Endothelial cell of umbilical vein (primary cell): ENCODE results near the gene AP3M1. TPM values are rescaled to one million over a fixed set of nuclear protein-coding genes. Genes with fewer than 3 reads are reported as not detected.

Experiments
- Bru-seq: library from RNA; stranded (reverse); fragments of 400-500 nt; gene quantifications from one replicate; lab custom pipeline; 2021; lab: Mats Ljungman, UMichigan
- BruChase-seq, 2 experiments: library from RNA; stranded (reverse); fragments of 400-500 nt; gene quantifications; one replicate each; lab custom pipeline; 2021; lab: Mats Ljungman, UMichigan
- BruUV-seq: library from RNA; stranded (reverse); fragments of 400-500 nt; replicated peaks from 2 replicates; lab custom pipeline; 2021; lab: Mats Ljungman, UMichigan
- CTCF ChIA-PET: fragments of 300-600, 350-600 bp; sonication (Branson Sonifier 250); formaldehyde crosslinking; loops from one replicate; lab custom pipeline; 2021; ENCODE audit warnings: antibody characterized with exemption, inconsistent platforms; lab: Charles Lee
- POLR2A ChIA-PET: fragments of 300-600, 350-600 bp; sonication (Branson Sonifier 250); formaldehyde crosslinking; loops from one replicate; lab custom pipeline; 2021; ENCODE audit warnings: antibody characterized with exemption, inconsistent platforms; lab: Charles Lee
- DNase-seq: peaks from one replicate; pipeline ENCODE4 v3.0.0-alpha.2; 2011; ENCODE audit warnings: low read depth, low spot score
- FAIRE-seq: peaks from 2 replicates; lab custom pipeline; 2011; peaks lifted over from hg19 to GRCh38; lab: Jason Lieb, UNC
- H2AFZ ChIP-seq: 2 replicates; pipeline ENCODE4 v1.6.0; 2012; ENCODE audit warnings: low read depth, low read length, control low read depth, inconsistent platforms
- H3K27ac ChIP-seq: 2 replicates; pipeline ENCODE4 v1.5.1; 2011; ENCODE audit warnings: low read depth, mild to moderate bottlenecking, control low read depth, low read length, moderate library complexity; ENCODE audit not compliant: insufficient read depth
- H3K27me3 ChIP-seq, 2 experiments: 2 replicates each; pipeline versions ENCODE4 v1.6.0 to v1.6.1; 2011; ENCODE audit warnings: low read length in 2 of 2, mixed read lengths in 1 of 2; ENCODE audit not compliant: control insufficient read depth in 2 of 2, insufficient read depth in 2 of 2
- H3K36me3 ChIP-seq, 2 experiments: 2 replicates in 1 of 2; 3 replicates in 1 of 2; pipeline ENCODE4 v1.5.1; 2011; ENCODE audit warnings: low read length in 2 of 2, mild to moderate bottlenecking in 1 of 2, moderate library complexity in 1 of 2; ENCODE audit not compliant: control insufficient read depth in 2 of 2, insufficient read depth in 2 of 2; ENCODE audit errors: extremely low read depth in 1 of 2
- H3K4me1 ChIP-seq: 3 replicates; pipeline ENCODE4 v1.5.1; 2011; ENCODE audit warnings: mild to moderate bottlenecking, low read length; ENCODE audit not compliant: control insufficient read depth, insufficient read depth; ENCODE audit errors: extremely low read depth
- H3K4me2 ChIP-seq: 2 replicates; pipeline ENCODE4 v1.6.1; 2011; ENCODE audit warnings: low read length, control low read depth, mixed read lengths; ENCODE audit not compliant: insufficient read depth
- H3K4me3 ChIP-seq, 3 experiments: fragments of 200-600 bp in 1 of 3; sonication (generic), shearing (Covaris generic) in 1 of 3; replicated peaks in 1 of 3; 2 replicates each; pipeline ENCODE4 v1.5.1; 2011 to 2016; ENCODE audit warnings: control low read depth in 3 of 3, low read length in 3 of 3, mild to moderate bottlenecking in 2 of 3, inconsistent platforms in 1 of 3, low read depth in 1 of 3, moderate library complexity in 1 of 3; ENCODE audit not compliant: insufficient read depth in 1 of 3
- H3K79me2 ChIP-seq: 2 replicates; pipeline ENCODE4 v1.6.0; 2012; ENCODE audit warnings: low read length, inconsistent platforms; ENCODE audit not compliant: control insufficient read depth, insufficient read depth
- H3K9ac ChIP-seq: replicated peaks from 2 replicates; pipeline ENCODE3; 2011; ENCODE audit warnings: low read length, control low read depth; ENCODE audit not compliant: insufficient read depth; ENCODE audit errors: extremely low read depth
- H3K9me1 ChIP-seq: replicated peaks from 3 replicates; pipeline ENCODE4 v1.6.0; 2011; ENCODE audit warnings: mild to moderate bottlenecking, low read length; ENCODE audit not compliant: control insufficient read depth, insufficient read depth; ENCODE audit errors: extremely low read depth
- H3K9me3 ChIP-seq: replicated peaks from 2 replicates; pipeline ENCODE4 v1.5.1; 2012; ENCODE audit warnings: low read length, inconsistent platforms; ENCODE audit not compliant: control insufficient read depth, insufficient read depth
- H4K20me1 ChIP-seq: replicated peaks from 2 replicates; pipeline ENCODE3; 2011; ENCODE audit warnings: mild to moderate bottlenecking, low read length; ENCODE audit not compliant: control insufficient read depth, insufficient read depth; ENCODE audit errors: extremely low read depth
- FOS ChIP-seq: IDR thresholded peaks from 2 replicates; pipeline ENCODE4 v1.6.1; 2011; ENCODE audit warnings: mild to moderate bottlenecking, low read length, moderate library complexity, borderline replicate concordance; ENCODE audit not compliant: insufficient read depth
- POLR2AphosphoS5 ChIP-seq: IDR thresholded peaks from 2 replicates; pipeline ENCODE4 v1.6.1; 2012; ENCODE audit warnings: low read depth, mild to moderate bottlenecking, control low read depth, low read length, moderate library complexity; ENCODE audit not compliant: insufficient read depth
- dilution Hi-C: fragments of 300-500 bp; cut with MboI; formaldehyde crosslinking; loops from one replicate; pipeline ENCODE4 v1.15.0; 2019; ENCODE audit warnings: low sequenced_read_pairs; ENCODE audit not compliant: extremely low pct_ligation_motif_present
- intact Hi-C: fragments of 100-400 bp; cut with micrococcal nuclease; formaldehyde crosslinking; loops from one replicate; pipeline ENCODE4 v1.10.0; 2022
- long read RNA-seq: library from polyadenylated mRNA; stranded (forward); transcript quantifications from one replicate; pipeline ENCODE4 v2.0.0, GENCODE V29; 2021
- polyA minus RNA-seq, 3 experiments: library from RNA; depleted of rRNA, polyadenylated mRNA; stranded (reverse); fragments of >200 nt; gene quantifications; 1 replicate in 1 of 3; 2 replicates in 2 of 3; pipeline ENCODE4 v1.2.3, GENCODE V29; 2011
- polyA plus RNA-seq, 4 experiments: library from polyadenylated mRNA; depleted of rRNA in 3 of 4; stranded (reverse) in 3 of 4; unstranded in 1 of 4; fragments of >200 nt; gene quantifications; 2 replicates each; pipeline versions ENCODE4 v1.2.1 to v1.2.3, GENCODE V29; 2011 to 2012; ENCODE audit warnings: missing spikeins in 1 of 4
- total RNA-seq: library from RNA; stranded (reverse); gene quantifications from 2 replicates; pipeline ENCODE4 v1.2.3, GENCODE V29; 2021

AP3M1 gene, protein sequence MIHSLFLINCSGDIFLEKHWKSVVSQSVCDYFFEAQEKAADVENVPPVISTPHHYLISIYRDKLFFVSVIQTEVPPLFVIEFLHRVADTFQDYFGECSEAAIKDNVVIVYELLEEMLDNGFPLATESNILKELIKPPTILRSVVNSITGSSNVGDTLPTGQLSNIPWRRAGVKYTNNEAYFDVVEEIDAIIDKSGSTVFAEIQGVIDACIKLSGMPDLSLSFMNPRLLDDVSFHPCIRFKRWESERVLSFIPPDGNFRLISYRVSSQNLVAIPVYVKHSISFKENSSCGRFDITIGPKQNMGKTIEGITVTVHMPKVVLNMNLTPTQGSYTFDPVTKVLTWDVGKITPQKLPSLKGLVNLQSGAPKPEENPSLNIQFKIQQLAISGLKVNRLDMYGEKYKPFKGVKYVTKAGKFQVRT
- total RNA-seq (52.9 and 58.8 TPM in 2 replicates), polyA plus RNA-seq (28.6 and 34.0 TPM in 2 replicates), polyA minus RNA-seq (60.2 and 63.1 TPM in 2 replicates), Bru-seq, nascent RNA (percentile 88 among the genes with signal in this experiment), BruChase-seq, experiment 1, labeled RNA remaining after a 6-hour chase (percentile 95 among the genes with signal in this experiment), BruChase-seq, experiment 2, labeled RNA remaining after a 2-hour chase (percentile 89 among the genes with signal in this experiment)
- 32.8 and 33.7 TPM in 2 replicates for polyA plus RNA-seq (2011; cell fraction: cytosol; rRNA removed)
- 36.0 and 49.9 TPM in 2 replicates for polyA plus RNA-seq (2011; cell fraction: nucleus; rRNA removed)
- 57.6 and 63.8 TPM in 2 replicates for polyA plus RNA-seq (2012)
- polyA minus RNA-seq (2011; cell fraction: cytosol; rRNA and poly(A)+ RNA removed) = 36.4 TPM
- 43.1 and 61.3 TPM in 2 replicates for polyA minus RNA-seq (2011; cell fraction: nucleus; rRNA and poly(A)+ RNA removed)
- long read RNA-seq, full-length matches to known transcripts = 136 of 201 reads
- long read RNA-seq, partial matches to known transcripts = 3 of 201 reads
- long read RNA-seq, other reads (novel, unspliced or antisense) = 62 of 201 reads

DNA sequence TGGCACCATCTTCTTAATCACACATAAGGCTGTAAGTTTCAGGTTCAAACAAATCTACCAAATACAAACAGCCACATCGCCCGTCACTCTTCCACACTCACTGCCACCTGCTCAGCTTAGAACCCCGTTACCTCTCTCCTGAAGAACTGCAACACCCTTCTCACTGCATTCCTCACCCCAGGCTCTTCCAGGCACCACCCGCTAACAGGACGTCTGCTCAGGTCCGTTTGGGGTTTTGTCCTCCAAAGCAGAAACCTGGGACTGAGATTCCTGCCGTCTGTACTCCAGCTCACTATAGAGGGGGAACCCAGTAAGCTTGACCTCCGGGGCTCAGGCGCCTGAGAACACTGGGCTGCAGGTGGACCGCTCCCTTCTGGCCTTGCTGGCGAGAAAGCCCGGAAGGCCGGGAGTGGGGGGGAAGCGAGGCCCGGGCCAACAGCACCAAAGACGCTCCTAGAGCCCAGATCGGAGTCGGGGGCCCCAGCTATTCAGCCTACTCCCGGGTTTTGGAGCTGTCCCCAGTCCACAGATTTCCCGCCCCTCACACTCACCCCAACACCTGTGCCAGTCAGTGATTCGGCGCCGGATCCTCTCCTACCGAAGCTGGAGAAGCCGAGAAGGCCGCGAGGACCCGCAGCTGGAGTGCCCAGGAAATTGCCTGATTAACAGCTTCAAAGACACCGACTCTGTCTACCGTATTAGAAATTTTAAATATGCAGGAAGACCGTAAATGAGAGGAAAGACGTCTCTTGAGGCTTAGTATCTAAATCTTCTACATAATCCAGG is at the start of gene AP3M1:
TSS of gene AP3M1 (minus strand) at position 625 of the 786 bp plus-strand sequence. CDS start 12,449 bp downstream, outside the sequence.
- Histone ChIP-seq H4K20me1 (peaks cover 5% of the 10 kb centered on the region), H3K36me3 (peaks cover 0 to 4% of the 10 kb centered on the region in 2 experiments), H3K9ac (peak within 1 kb of the TSS; percentile 97), H2AFZ (peak within 1 kb of the TSS; percentile 93), H3K4me1 (peaks cover 22% of the 10 kb centered on the region), H3K9me1 (no peaks in the 10 kb centered on the region), H3K27ac (peak within 1 kb of the TSS; percentile 93), H3K27me3 (no peaks in the 10 kb centered on the region), H3K4me3 (peak within 1 kb of the TSS; percentile 82 to 96 (median 87)), H3K79me2 (peaks cover 56% of the 10 kb centered on the region), H3K4me2 (peak within 1 kb of the TSS; percentile 81), H3K9me3 (no peaks in the 10 kb centered on the region)
- intact Hi-C loops (loop anchor here (2.0 to 10.0 kb wide), 4 partner anchors 62 to 1082 kb away; partner anchors contain the start of gene SAMD8), dilution Hi-C loops (no loop called here)
- TSS peak; percentile 56 for BruUV-seq
- ChIA-PET POLR2A (interaction anchor here (0.6 to 1.8 kb wide), 6 partner anchors 11 to 85 kb away, joined by 3 to 8 read pairs (median 3); no protein-coding TSS in a partner anchor), CTCF (interaction anchor here (1.0 to 2.6 kb wide), 8 partner anchors 15 to 84 kb away, joined by 3 to 31 read pairs (median 6); no protein-coding TSS in a partner anchor)
- FAIRE-seq (no peak), DNase-seq (peak; percentile 82)
- TF ChIP-seq FOS (no peak), POLR2AphosphoS5 (peak; percentile 31)
